ENCODE data around the gene MLPH.

DNA sequence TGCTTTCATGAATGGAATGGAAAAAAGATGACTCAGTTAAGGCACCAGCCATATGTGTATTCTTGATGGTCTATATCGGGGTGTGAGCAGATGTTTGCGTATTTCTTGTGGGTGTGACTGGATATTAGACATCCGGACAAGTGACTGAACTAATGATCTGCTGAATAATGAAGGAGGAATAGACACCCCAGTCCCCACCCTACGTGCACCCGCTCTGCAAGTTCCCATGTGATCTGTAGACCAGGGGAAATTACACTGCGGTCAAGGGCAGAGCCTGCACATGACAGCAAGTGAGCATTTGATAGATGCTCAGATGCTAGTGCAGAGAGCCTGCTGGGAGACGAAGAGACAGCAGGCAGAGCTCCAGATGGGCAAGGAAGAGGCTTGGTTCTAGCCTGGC, 66.9 kb downstream of the MLPH start:
- TF ChIP-seq EP300 (IDR thresholded peaks at IDR 0.05), result no peak
- TF ChIP-seq, protein P1, sequence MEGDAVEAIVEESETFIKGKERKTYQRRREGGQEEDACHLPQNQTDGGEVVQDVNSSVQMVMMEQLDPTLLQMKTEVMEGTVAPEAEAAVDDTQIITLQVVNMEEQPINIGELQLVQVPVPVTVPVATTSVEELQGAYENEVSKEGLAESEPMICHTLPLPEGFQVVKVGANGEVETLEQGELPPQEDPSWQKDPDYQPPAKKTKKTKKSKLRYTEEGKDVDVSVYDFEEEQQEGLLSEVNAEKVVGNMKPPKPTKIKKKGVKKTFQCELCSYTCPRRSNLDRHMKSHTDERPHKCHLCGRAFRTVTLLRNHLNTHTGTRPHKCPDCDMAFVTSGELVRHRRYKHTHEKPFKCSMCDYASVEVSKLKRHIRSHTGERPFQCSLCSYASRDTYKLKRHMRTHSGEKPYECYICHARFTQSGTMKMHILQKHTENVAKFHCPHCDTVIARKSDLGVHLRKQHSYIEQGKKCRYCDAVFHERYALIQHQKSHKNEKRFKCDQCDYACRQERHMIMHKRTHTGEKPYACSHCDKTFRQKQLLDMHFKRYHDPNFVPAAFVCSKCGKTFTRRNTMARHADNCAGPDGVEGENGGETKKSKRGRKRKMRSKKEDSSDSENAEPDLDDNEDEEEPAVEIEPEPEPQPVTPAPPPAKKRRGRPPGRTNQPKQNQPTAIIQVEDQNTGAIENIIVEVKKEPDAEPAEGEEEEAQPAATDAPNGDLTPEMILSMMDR (IDR thresholded peaks at IDR 0.05), result no peak
- no peak for TF ChIP-seq POLR2A (IDR thresholded peaks at IDR 0.05)
- no peak for TF ChIP-seq POLR2AphosphoS5 (IDR thresholded peaks at IDR 0.05)
